ENCODE data around the gene SYNE3.
A peak's percentile ranks its signal among the peaks of the same experiment; 100 is the strongest.

The SYNE3 gene

DNA sequence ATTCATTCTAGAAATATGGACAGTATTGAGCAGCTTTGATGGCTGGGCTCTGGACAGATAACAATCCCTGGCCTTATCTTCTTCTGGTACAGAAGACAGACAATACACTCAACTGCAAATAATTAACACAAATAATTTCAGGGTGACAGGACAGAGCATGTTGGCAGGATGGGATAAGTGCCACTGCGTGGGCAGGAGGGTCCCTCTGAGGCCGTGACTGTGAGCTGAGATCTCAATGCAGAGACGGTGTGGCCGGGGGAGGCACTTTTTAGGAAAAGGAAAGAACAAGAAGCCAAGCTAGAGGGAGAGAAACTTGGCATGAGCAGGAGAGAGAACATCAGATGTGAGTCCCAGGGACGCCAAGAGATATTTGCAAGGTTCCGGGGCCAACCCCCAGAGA lies 8.1 kb downstream of the SYNE3 start:
- H2BK5ac ChIP-seq (ENCODE audit: low read depth, low read length, poor library complexity), result no peak overlapping the region
- H3K36me3 ChIP-seq (ENCODE audit: control insufficient read depth in 1 of 2, insufficient read depth in 2 of 2, low read length in 2 of 2), result no peaks in the 10 kb centered on the region
- no peak overlapping the region for H2AFZ ChIP-seq (ENCODE audit: insufficient read depth, low read length, poor library complexity)
- DNase-seq, result no peak
- H4K91ac ChIP-seq (ENCODE audit: low read depth, low read length), result no peak overlapping the region
- H3K9me3 ChIP-seq (ENCODE audit: insufficient read depth, low read depth, low read length), result no peaks in the 10 kb centered on the region
- no peak overlapping the region for H3K27ac ChIP-seq (ENCODE audit: low read depth, low read length)
- no peak overlapping the region for H4K8ac ChIP-seq (ENCODE audit: low read depth, low read length)
- no peaks in the 10 kb centered on the region for H3K79me1 ChIP-seq (ENCODE audit: low read length)
- H2BK120ac ChIP-seq (ENCODE audit: insufficient read depth, low read length, poor library complexity), result no peak overlapping the region
- no peak overlapping the region for H2AK5ac ChIP-seq (ENCODE audit: low read length)
- H3K27me3 ChIP-seq (ENCODE audit: insufficient read depth, low read length), result no peaks in the 10 kb centered on the region
- no CpG with 5 or more reads among the region's 6 CpGs for WGBS (ENCODE audit: extremely low coverage, insufficient coverage, insufficient read length)
- H3K23ac ChIP-seq (ENCODE audit: low read length), result no peak overlapping the region
- H3K79me2 ChIP-seq (ENCODE audit: control insufficient read depth, insufficient read depth, low read length, poor library complexity), result no peaks in the 10 kb centered on the region
- H4K12ac ChIP-seq (ENCODE audit: low read depth, low read length), result no peak overlapping the region
- H3K9ac ChIP-seq (ENCODE audit: low read length), result no peak overlapping the region
- H3K14ac ChIP-seq (ENCODE audit: low read length), result no peak overlapping the region
- no peak overlapping the region for H3K4me2 ChIP-seq (ENCODE audit: low read length)
- no peak overlapping the region for H2BK12ac ChIP-seq (ENCODE audit: low read length)
- no peak overlapping the region for H3K4ac ChIP-seq (ENCODE audit: low read depth, low read length)
- peaks cover 11% of the 10 kb centered on the region in 2 experiments for H3K4me1 ChIP-seq (ENCODE audit: control insufficient read depth in 1 of 2, insufficient read depth in 2 of 2, low read length in 2 of 2)
- H3K18ac ChIP-seq (ENCODE audit: low read length), result no peak overlapping the region
- H3K4me3 ChIP-seq (ENCODE audit: low read depth, low read length), result no peak overlapping the region

DNA sequence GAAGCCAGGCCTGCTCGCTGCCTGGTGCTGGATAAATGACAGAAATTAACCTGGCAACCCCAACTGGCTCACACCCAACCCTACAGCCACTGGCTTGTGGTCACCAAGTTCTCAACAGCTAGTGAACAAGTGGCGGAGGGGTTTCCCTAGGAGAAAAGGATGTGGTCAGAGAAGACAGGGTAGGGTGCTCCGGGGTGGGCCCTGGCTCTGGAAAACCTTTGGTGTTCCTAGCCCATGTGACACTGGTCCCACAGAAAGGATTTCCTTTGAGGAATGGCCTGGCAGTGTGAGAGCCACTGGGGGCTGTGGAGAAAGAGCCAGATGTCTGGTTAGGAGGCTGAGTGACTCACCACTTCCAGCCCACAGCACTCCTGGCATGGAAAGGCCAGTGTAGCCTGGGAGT lies 8.7 kb downstream of the SYNE3 start:
- Histone ChIP-seq H3K36me3 (ENCODE audit: control insufficient read depth in 1 of 2, insufficient read depth in 2 of 2, low read length in 2 of 2) (no peaks in the 10 kb centered on the region), H4K12ac (ENCODE audit: low read depth, low read length) (no peak overlapping the region), H3K27ac (ENCODE audit: low read depth, low read length) (no peak overlapping the region), H2BK5ac (ENCODE audit: low read depth, low read length, poor library complexity) (no peak overlapping the region), H2AK5ac (ENCODE audit: low read length) (no peak overlapping the region), H2BK120ac (ENCODE audit: insufficient read depth, low read length, poor library complexity) (no peak overlapping the region), H3K9me3 (ENCODE audit: insufficient read depth, low read depth, low read length) (no peaks in the 10 kb centered on the region), H3K4me1 (ENCODE audit: control insufficient read depth in 1 of 2, insufficient read depth in 2 of 2, low read length in 2 of 2) (peaks cover 11% of the 10 kb centered on the region in 2 experiments), H3K9ac (ENCODE audit: low read length) (no peak overlapping the region), H3K14ac (ENCODE audit: low read length) (no peak overlapping the region), H4K8ac (ENCODE audit: low read depth, low read length) (no peak overlapping the region), H3K79me1 (ENCODE audit: low read length) (no peaks in the 10 kb centered on the region), H3K4me2 (ENCODE audit: low read length) (no peak overlapping the region), H3K4ac (ENCODE audit: low read depth, low read length) (no peak overlapping the region), H2BK12ac (ENCODE audit: low read length) (no peak overlapping the region), H3K27me3 (ENCODE audit: insufficient read depth, low read length) (no peaks in the 10 kb centered on the region), H3K18ac (ENCODE audit: low read length) (no peak overlapping the region), H3K79me2 (ENCODE audit: control insufficient read depth, insufficient read depth, low read length, poor library complexity) (no peaks in the 10 kb centered on the region), H2AFZ (ENCODE audit: insufficient read depth, low read length, poor library complexity) (no peak overlapping the region), H4K91ac (ENCODE audit: low read depth, low read length) (no peak overlapping the region), H3K4me3 (ENCODE audit: low read depth, low read length) (no peak overlapping the region), H3K23ac (ENCODE audit: low read length) (no peak overlapping the region)
- WGBS (ENCODE audit: extremely low coverage, insufficient coverage, insufficient read length), result no CpG with 5 or more reads among the region's 3 CpGs
- peak; percentile 58 to 66 for DNase-seq

DNA sequence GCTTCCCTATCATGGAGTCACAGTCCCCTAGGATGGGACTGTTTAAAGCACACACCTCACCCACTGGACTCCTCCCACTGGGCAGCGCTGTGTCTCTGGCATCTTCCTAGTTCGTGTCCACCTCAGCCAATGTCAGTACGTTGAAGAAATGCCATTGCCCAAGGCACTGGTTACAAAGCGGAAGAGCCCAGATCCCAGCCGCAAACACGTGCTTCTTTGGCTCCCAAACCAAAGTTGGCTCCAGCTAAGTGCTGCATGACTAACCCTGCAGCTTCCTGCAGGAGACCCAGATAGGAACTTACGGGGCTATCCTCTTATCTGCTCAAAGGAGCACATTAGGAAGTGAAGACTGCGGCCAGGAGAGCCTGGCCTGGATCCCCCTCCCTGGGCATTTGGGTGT lies 9.3 kb downstream of the SYNE3 start:
- Histone ChIP-seq H2BK120ac (ENCODE audit: insufficient read depth, low read length, poor library complexity) (no peak overlapping the region), H3K18ac (ENCODE audit: low read length) (no peak overlapping the region), H4K12ac (ENCODE audit: low read depth, low read length) (no peak overlapping the region), H2BK5ac (ENCODE audit: low read depth, low read length, poor library complexity) (no peak overlapping the region), H2AK5ac (ENCODE audit: low read length) (no peak overlapping the region), H3K79me2 (ENCODE audit: control insufficient read depth, insufficient read depth, low read length, poor library complexity) (no peaks in the 10 kb centered on the region), H3K36me3 (ENCODE audit: control insufficient read depth in 1 of 2, insufficient read depth in 2 of 2, low read length in 2 of 2) (no peaks in the 10 kb centered on the region), H4K8ac (ENCODE audit: low read depth, low read length) (no peak overlapping the region), H3K14ac (ENCODE audit: low read length) (no peak overlapping the region), H3K4me1 (ENCODE audit: control insufficient read depth in 1 of 2, insufficient read depth in 2 of 2, low read length in 2 of 2) (peaks cover 14% of the 10 kb centered on the region in 2 experiments), H3K4ac (ENCODE audit: low read depth, low read length) (no peak overlapping the region), H3K79me1 (ENCODE audit: low read length) (no peaks in the 10 kb centered on the region), H3K23ac (ENCODE audit: low read length) (no peak overlapping the region), H2AFZ (ENCODE audit: insufficient read depth, low read length, poor library complexity) (no peak overlapping the region), H3K27me3 (ENCODE audit: insufficient read depth, low read length) (no peaks in the 10 kb centered on the region), H3K4me2 (ENCODE audit: low read length) (no peak overlapping the region), H3K27ac (ENCODE audit: low read depth, low read length) (no peak overlapping the region), H3K4me3 (ENCODE audit: low read depth, low read length) (no peak overlapping the region), H2BK12ac (ENCODE audit: low read length) (no peak overlapping the region), H3K9ac (ENCODE audit: low read length) (no peak overlapping the region), H4K91ac (ENCODE audit: low read depth, low read length) (no peak overlapping the region), H3K9me3 (ENCODE audit: insufficient read depth, low read depth, low read length) (no peaks in the 10 kb centered on the region)
- peak; percentile 89 to 90 for DNase-seq
- WGBS (ENCODE audit: extremely low coverage, insufficient coverage, insufficient read length), result no CpG with 5 or more reads among the region's 8 CpGs

DNA sequence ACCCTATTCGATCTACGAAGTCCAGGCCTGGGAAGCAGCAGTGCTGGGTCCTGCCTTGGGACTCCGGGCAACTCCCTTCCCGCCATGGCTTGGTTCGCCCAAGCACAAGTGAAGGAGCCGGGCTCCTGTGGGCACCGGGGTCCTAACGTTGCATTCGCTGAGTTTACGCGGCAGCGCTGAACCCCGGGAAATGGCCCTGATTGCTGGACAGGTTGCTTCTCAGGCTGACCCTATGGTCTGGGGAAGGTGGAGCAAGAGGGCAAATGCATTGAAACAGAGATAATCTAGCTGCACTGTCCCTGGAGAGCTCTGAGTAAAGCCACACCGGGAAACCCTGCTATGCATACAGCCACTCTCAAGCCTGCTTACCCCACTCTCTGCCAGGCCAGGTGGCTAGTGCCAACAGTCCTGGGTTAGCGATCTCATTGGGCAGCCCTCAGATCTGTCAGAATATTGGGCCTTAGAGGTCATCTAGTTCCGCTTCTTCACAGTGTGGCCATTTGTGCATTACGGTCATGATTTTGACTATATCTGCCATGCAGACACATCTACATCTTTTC lies 11.3 kb downstream of the SYNE3 start:
- Histone ChIP-seq H2AFZ (ENCODE audit: insufficient read depth, low read length, poor library complexity) (no peak overlapping the region), H4K91ac (ENCODE audit: low read depth, low read length) (no peak overlapping the region), H3K36me3 (ENCODE audit: control insufficient read depth in 1 of 2, insufficient read depth in 2 of 2, low read length in 2 of 2) (no peaks in the 10 kb centered on the region), H3K4me2 (ENCODE audit: low read length) (no peak overlapping the region), H3K9me3 (ENCODE audit: insufficient read depth, low read depth, low read length) (no peaks in the 10 kb centered on the region), H3K4me1 (ENCODE audit: control insufficient read depth in 1 of 2, insufficient read depth in 2 of 2, low read length in 2 of 2) (peaks cover 15% of the 10 kb centered on the region in 2 experiments), H4K12ac (ENCODE audit: low read depth, low read length) (no peak overlapping the region), H3K79me2 (ENCODE audit: control insufficient read depth, insufficient read depth, low read length, poor library complexity) (no peaks in the 10 kb centered on the region), H2AK5ac (ENCODE audit: low read length) (no peak overlapping the region), H2BK5ac (ENCODE audit: low read depth, low read length, poor library complexity) (no peak overlapping the region), H3K4me3 (ENCODE audit: low read depth, low read length) (no peak overlapping the region), H3K23ac (ENCODE audit: low read length) (no peak overlapping the region), H3K4ac (ENCODE audit: low read depth, low read length) (no peak overlapping the region), H3K14ac (ENCODE audit: low read length) (no peak overlapping the region), H3K27ac (ENCODE audit: low read depth, low read length) (no peak overlapping the region), H3K18ac (ENCODE audit: low read length) (no peak overlapping the region), H4K8ac (ENCODE audit: low read depth, low read length) (no peak overlapping the region), H2BK12ac (ENCODE audit: low read length) (no peak overlapping the region), H3K79me1 (ENCODE audit: low read length) (no peaks in the 10 kb centered on the region), H3K27me3 (ENCODE audit: insufficient read depth, low read length) (no peaks in the 10 kb centered on the region), H3K9ac (ENCODE audit: low read length) (no peak overlapping the region), H2BK120ac (ENCODE audit: insufficient read depth, low read length, poor library complexity) (no peak overlapping the region)
- DNase-seq, result no peak
- no CpG with 5 or more reads among the region's 17 CpGs for WGBS (ENCODE audit: extremely low coverage, insufficient coverage, insufficient read length)

All from trophoblast cell (in vitro differentiated cells and primary cell).